Neural cell (in vitro differentiated cells): ENCODE data around the gene NCOA5. TPM values are rescaled to one million over a fixed set of nuclear protein-coding genes. Genes with fewer than 3 reads are reported as not detected.

Source experiments
- H2AFZ ChIP-seq: fragments of 200-600, 300-800 bp; sonication (generic), shearing (Covaris generic); 2 replicates; pipeline ENCODE4 v1.6.0; 2014; ENCODE audit warnings: low read depth, mild to moderate bottlenecking, antibody characterized with exemption, low read length, moderate library complexity
- H3F3A ChIP-seq: fragments of 200-600 bp; shearing (Covaris generic); 2 replicates; pipeline ENCODE4 v1.6.1; 2016; ENCODE audit warnings: mild to moderate bottlenecking, moderate library complexity, mixed read lengths, antibody characterized with exemption, low read length; ENCODE audit not compliant: insufficient read depth, poor library complexity, severe bottlenecking
- H3K27ac ChIP-seq: fragments of 200-600, 300-800 bp; sonication (generic), shearing (Covaris generic); 2 replicates; pipeline ENCODE4 v1.5.1; 2014; ENCODE audit warnings: mild to moderate bottlenecking, low read length, moderate library complexity
- H3K27me3 ChIP-seq: fragments of 300-800, 200-600 bp; sonication (generic), shearing (Covaris generic); 2 replicates; pipeline ENCODE4 v1.6.0; 2014; ENCODE audit warnings: mild to moderate bottlenecking, low read depth, low read length, moderate library complexity; ENCODE audit not compliant: insufficient read depth
- H3K36me3 ChIP-seq: fragments of 300-800, 200-600 bp; sonication (generic), shearing (Covaris generic); 2 replicates; pipeline ENCODE4 v1.5.1; 2014; ENCODE audit warnings: mild to moderate bottlenecking, antibody characterized with exemption, low read length, moderate library complexity; ENCODE audit not compliant: insufficient read depth
- H3K4me2 ChIP-seq: fragments of 300-800, 200-600 bp; sonication (generic), shearing (Covaris generic); 2 replicates; pipeline ENCODE4 v1.6.0; 2014; ENCODE audit warnings: mild to moderate bottlenecking, low read length
- H3K4me3 ChIP-seq: fragments of 300-800, 200-600 bp; sonication (generic), shearing (Covaris generic); 2 replicates; pipeline ENCODE4 v1.5.1; 2014; ENCODE audit warnings: mild to moderate bottlenecking, low read length, moderate library complexity
- H3K79me2 ChIP-seq: fragments of 200-600 bp; shearing (Covaris generic); replicated peaks from 2 replicates; pipeline ENCODE4 v1.6.0; 2014; ENCODE audit warnings: mild to moderate bottlenecking, low read length, moderate library complexity; ENCODE audit not compliant: insufficient read depth
- H3K9ac ChIP-seq: fragments of 300-800, 200-600 bp; sonication (generic), shearing (Covaris generic); 2 replicates; pipeline ENCODE4 v1.6.1; 2016; ENCODE audit warnings: mild to moderate bottlenecking, low read length, mixed read lengths
- H3K9me2 ChIP-seq: fragments of 200-600 bp; shearing (Covaris generic); 2 replicates; pipeline ENCODE4 v1.6.1; 2016; ENCODE audit warnings: mild to moderate bottlenecking, low read length, mixed read lengths; ENCODE audit not compliant: insufficient read depth
- H3K9me3 ChIP-seq: fragments of 200-600, 300-800 bp; sonication (generic), shearing (Covaris generic); 2 replicates; pipeline ENCODE4 v1.6.1; 2016; ENCODE audit warnings: mild to moderate bottlenecking, mixed run types, low read length, moderate library complexity, mixed read lengths
- H4K20me1 ChIP-seq: fragments of 200-600 bp; shearing (Covaris generic); 2 replicates; pipeline ENCODE4 v1.6.1; 2016; ENCODE audit warnings: mild to moderate bottlenecking, mixed run types; ENCODE audit not compliant: insufficient read depth
- CTCF ChIP-seq: fragments of 450-650 bp; IDR thresholded peaks from 2 replicates; pipeline ENCODE4 v1.5.1; 2014; ENCODE audit warnings: antibody characterized with exemption, mild to moderate bottlenecking, moderate library complexity; ENCODE audit not compliant: poor library complexity, severe bottlenecking
- EP300 ChIP-seq: fragments of 450-650 bp; conservative IDR thresholded peaks from 2 replicates; pipeline ENCODE4 v1.6.1; 2014; ENCODE audit warnings: antibody characterized with exemption, mild to moderate bottlenecking, moderate library complexity; ENCODE audit not compliant: poor library complexity, severe bottlenecking
- EZH2 ChIP-seq: fragments of 200-600, 300-800 bp; shearing (Covaris generic), sonication (generic); IDR thresholded peaks from 2 replicates; pipeline ENCODE4 v1.6.1; 2014; ENCODE audit warnings: antibody characterized with exemption, low read length, borderline replicate concordance, mild to moderate bottlenecking; ENCODE audit not compliant: insufficient read depth, poor library complexity, severe bottlenecking
- MXI1 ChIP-seq: fragments of 450-650 bp; conservative IDR thresholded peaks from 2 replicates; pipeline ENCODE4 v1.6.1; 2014; ENCODE audit warnings: antibody characterized with exemption, mild to moderate bottlenecking; ENCODE audit not compliant: poor library complexity, severe bottlenecking
- POLR2AphosphoS5 ChIP-seq: IDR thresholded peaks from 2 replicates; pipeline ENCODE4 v1.6.1; 2012
- RAD21 ChIP-seq: fragments of 450-650 bp; conservative IDR thresholded peaks from 2 replicates; pipeline ENCODE4 v1.6.1; 2014; ENCODE audit warnings: antibody characterized with exemption, mild to moderate bottlenecking, moderate library complexity
- REST ChIP-seq: IDR thresholded peaks from 2 replicates; pipeline ENCODE4 v1.6.1; 2012; ENCODE audit warnings: borderline replicate concordance
- SMC3 ChIP-seq: fragments of 450-650 bp; conservative IDR thresholded peaks from 2 replicates; pipeline ENCODE4 v1.6.1; 2014; ENCODE audit warnings: antibody characterized with exemption, mild to moderate bottlenecking, moderate library complexity; ENCODE audit not compliant: poor library complexity
- TAF1 ChIP-seq: IDR thresholded peaks from 2 replicates; pipeline ENCODE4 v1.6.1; 2012; ENCODE audit warnings: low read depth
- polyA plus RNA-seq: library from polyadenylated mRNA; depleted of rRNA; stranded (reverse); fragments of >200 nt; gene quantifications from 2 replicates; pipeline ENCODE4 v1.2.3, GENCODE V29; 2014

NCOA5 gene
- polyA plus RNA-seq, 1 donor from 2014 or later = 29.9 TPM

GRCh38 chr20:46089167-46089416, 670 bp downstream of the NCOA5 start:
- H3K9me3 ChIP-seq = no peaks in the 10 kb centered on the region
- H3K9ac ChIP-seq = peak overlapping the region; percentile 97
- peak overlapping the region; percentile 98 for H3K4me3 ChIP-seq
- no peaks in the 10 kb centered on the region for H3K36me3 ChIP-seq
- peaks cover 24% of the 10 kb centered on the region for H4K20me1 ChIP-seq
- H2AFZ ChIP-seq = peak overlapping the region; percentile 43
- H3K4me2 ChIP-seq = peak overlapping the region; percentile 99
- no peaks in the 10 kb centered on the region for H3F3A ChIP-seq
- H3K9me2 ChIP-seq = no peaks in the 10 kb centered on the region
- peaks cover 53% of the 10 kb centered on the region for H3K79me2 ChIP-seq
- H3K27me3 ChIP-seq = no peaks in the 10 kb centered on the region
- no peak for TF ChIP-seq RAD21
- TF ChIP-seq POLR2AphosphoS5 = no peak
- no peak for TF ChIP-seq EZH2
- TF ChIP-seq EP300 = no peak
- no peak for TF ChIP-seq REST
- no peak for TF ChIP-seq MXI1
- peak overlapping the region; percentile 94 for H3K27ac ChIP-seq

DNA sequence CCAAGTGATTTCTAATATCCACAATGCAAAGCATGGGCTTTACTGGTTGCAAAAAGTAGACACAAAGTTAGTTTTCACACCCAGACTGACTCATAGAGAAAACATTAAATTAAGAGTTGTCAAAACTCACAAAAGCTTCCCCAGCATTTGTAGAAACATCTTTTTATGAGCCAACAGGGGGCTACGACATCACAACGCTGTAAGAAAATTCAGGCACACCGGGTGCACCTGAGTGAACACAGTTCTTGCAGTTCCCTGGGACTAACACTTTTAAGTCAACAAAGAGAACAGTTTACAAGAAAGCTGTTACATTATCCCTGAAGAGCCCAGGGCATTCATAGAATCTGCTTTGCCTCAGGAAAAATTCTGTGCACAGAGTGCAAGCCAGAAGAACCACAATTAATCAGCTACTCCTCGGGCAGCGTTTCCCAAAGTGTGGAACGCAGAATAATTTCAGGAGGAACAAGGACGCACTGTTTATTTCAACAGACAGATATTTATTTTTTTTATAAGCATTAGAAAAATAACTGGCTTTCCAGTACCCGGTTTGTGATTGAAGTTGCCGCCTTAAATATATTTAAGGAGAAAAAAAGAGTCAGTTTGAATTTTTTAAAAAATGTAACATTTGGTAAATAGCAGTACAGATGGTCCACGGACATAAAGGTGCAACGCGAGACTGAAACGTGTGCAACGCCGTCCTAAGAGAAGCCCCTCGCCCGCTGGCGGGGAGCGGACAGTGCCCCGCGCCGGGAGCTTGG, 1.2 kb downstream of the NCOA5 start:
- Histone ChIP-seq H3K27me3 (no peaks in the 10 kb centered on the region), H2AFZ (peak overlapping the region; percentile 43), H3K27ac (peak overlapping the region; percentile 94), H3K9ac (peak overlapping the region; percentile 97), H4K20me1 (peaks cover 25% of the 10 kb centered on the region), H3K9me2 (no peaks in the 10 kb centered on the region), H3K36me3 (no peaks in the 10 kb centered on the region), H3K4me3 (peak overlapping the region; percentile 98), H3K4me2 (peak overlapping the region; percentile 99), H3F3A (no peaks in the 10 kb centered on the region), H3K9me3 (no peaks in the 10 kb centered on the region), H3K79me2 (peaks cover 58% of the 10 kb centered on the region)
- TF ChIP-seq MXI1 (no peak), EZH2 (no peak), POLR2AphosphoS5 (no peak), TAF1 (no peak), EP300 (no peak), SMC3 (no peak), CTCF (no peak), RAD21 (no peak), REST (no peak)
